HG03139 (cell line): ENCODE results near the gene APOLD1.
A peak's percentile ranks its signal among the peaks of the same experiment; 100 is the strongest.
"Not testable (repeated sequence)": the region's sequence is repeated elsewhere in the genome, so short reads cannot be mapped to it uniquely, and the experiment has no call there.

ENCODE experiments used
- ATAC-seq: cut with Tn5 transposase; IDR thresholded peaks from one replicate; pipeline ENCODE4 v1.9.1; 2021; ENCODE audit not compliant: unreplicated experiment

APOLD1 gene

GRCh38 chr12:12786351-12786705 is 869 bp downstream of the APOLD1 start:
- no peak for ATAC-seq

GRCh38 chr12:12786706-12787601 is 1.5 kb downstream of the APOLD1 start:
- ATAC-seq, result peak; percentile 83

- no peak for ATAC-seq
Measured at GRCh38 chr12:12788131-12788530, 2.7 kb downstream of the APOLD1 start.

GRCh38 chr12:12788675-12789368 is 3.4 kb downstream of the APOLD1 start:
- ATAC-seq, result peak; percentile 48

GRCh38 chr12:12790956-12791355 is 5.5 kb downstream of the APOLD1 start:
- ATAC-seq, result no peak

- ATAC-seq, result no peak
Measured at GRCh38 chr12:12791756-12792369, 6.4 kb downstream of the APOLD1 start.

GRCh38 chr12:12792421-12792820 is 7.0 kb downstream of the APOLD1 start:
- ATAC-seq, result no peak

GRCh38 chr12:12794686-12795085 is 9.2 kb downstream of the APOLD1 start:
- no peak for ATAC-seq

GRCh38 chr12:12796171-12796570 is 10.7 kb downstream of the APOLD1 start:
- no peak for ATAC-seq

- no peak for ATAC-seq
Measured at GRCh38 chr12:12796928-12797793, 11.7 kb downstream of the APOLD1 start.

GRCh38 chr12:12797794-12798152 is 12.3 kb downstream of the APOLD1 start:
- ATAC-seq, result no peak

- no peak for ATAC-seq
Measured at GRCh38 chr12:12798480-12798879, 13.0 kb downstream of the APOLD1 start.

GRCh38 chr12:12799163-12799920 is 13.9 kb downstream of the APOLD1 start:
- no peak for ATAC-seq

GRCh38 chr12:12800406-12801180 is 15.1 kb downstream of the APOLD1 start:
- ATAC-seq, result no peak

- ATAC-seq, result not testable (repeated sequence)
Measured at GRCh38 chr12:12801656-12802055, 16.2 kb downstream of the APOLD1 start.

- ATAC-seq, result peak; percentile 79
Measured at GRCh38 chr12:12803186-12803585, 17.7 kb downstream of the APOLD1 start.

- no peak for ATAC-seq
Measured at GRCh38 chr12:12804011-12804410, 18.6 kb downstream of the APOLD1 start.

- no peak for ATAC-seq
Measured at GRCh38 chr12:12804432-12804886, 19.0 kb downstream of the APOLD1 start.

GRCh38 chr12:12806784-12807516 is 21.5 kb downstream of the APOLD1 start:
- no peak for ATAC-seq
